ENCODE results near the gene NCOA3.

The NCOA3 gene

GRCh38 chr20:47687095-47687987 lies 185.7 kb downstream of the NCOA3 start:
- no peak for DNase-seq

- no peak for DNase-seq
Observed at GRCh38 chr20:47688385-47689381, 187.0 kb downstream of the NCOA3 start.

GRCh38 chr20:47689731-47690130 lies 188.0 kb downstream of the NCOA3 start:
- DNase-seq, result no peak

GRCh38 chr20:47691625-47692024 lies 189.9 kb downstream of the NCOA3 start:
- no peak for DNase-seq

GRCh38 chr20:47694021-47694818 lies 192.5 kb downstream of the NCOA3 start:
- DNase-seq, result no peak

- DNase-seq, result no peak
Observed at GRCh38 chr20:47696856-47697255, 195.2 kb downstream of the NCOA3 start.

- DNase-seq, result no peak
Observed at GRCh38 chr20:47698142-47698541, 196.5 kb downstream of the NCOA3 start.

GRCh38 chr20:47699818-47700217 lies 198.1 kb downstream of the NCOA3 start:
- no peak for DNase-seq

GRCh38 chr20:47700327-47700726 lies 198.6 kb downstream of the NCOA3 start:
- DNase-seq, result no peak

GRCh38 chr20:47701612-47702011 lies 199.9 kb downstream of the NCOA3 start:
- DNase-seq, result no peak

- no peak for DNase-seq
Observed at GRCh38 chr20:47703748-47704147, 202.1 kb downstream of the NCOA3 start.

- DNase-seq, result no peak
Observed at GRCh38 chr20:47704746-47705496, 203.2 kb downstream of the NCOA3 start.

- no peak for DNase-seq
Observed at GRCh38 chr20:47705497-47705856, 203.8 kb downstream of the NCOA3 start.

- no peak for DNase-seq
Observed at GRCh38 chr20:47706345-47706744, 204.7 kb downstream of the NCOA3 start.
